Panc1 (cell line): ENCODE measurements around the gene NOL4L. TPM values are rescaled to one million over a fixed set of nuclear protein-coding genes. Genes with fewer than 3 reads are reported as not detected.
"Not testable (repeated sequence)": the region's sequence is repeated elsewhere in the genome, so short reads cannot be mapped to it uniquely, and the experiment has no call there.

Experiments
- ATAC-seq: fragments of 200-7000 bp; cut with Tn5 transposase; 2 replicates; pipeline ENCODE4 v1.9.1; 2020; ENCODE audit warnings: mild to moderate bottlenecking, moderate library complexity
- BruUV-seq: library from RNA; stranded (reverse); fragments of 400-500 nt; replicated peaks from 2 replicates; lab custom pipeline; 2021; lab: Mats Ljungman, UMichigan
- CTCF ChIA-PET: fragments of 300-600 bp; sonication (Branson Sonifier 250); formaldehyde crosslinking; loops from one replicate; lab custom pipeline; 2022; ENCODE audit warnings: antibody characterized with exemption; lab: Charles Lee
- POLR2A ChIA-PET: fragments of 300-600 bp; sonication (Branson Sonifier 250); formaldehyde crosslinking; loops from one replicate; lab custom pipeline; 2022; ENCODE audit warnings: antibody characterized with exemption; lab: Charles Lee
- DNase-seq: peaks from one replicate; pipeline ENCODE4 v3.0.0-alpha.2; 2010; ENCODE audit warnings: low read depth, low spot score
- H3K27ac ChIP-seq: 2 replicates; pipeline ENCODE4 v1.5.1; 2011; ENCODE audit warnings: mild to moderate bottlenecking, low read length, inconsistent platforms
- H3K27me3 ChIP-seq: fragments of 200-500 bp; sonication (Bioruptor generic); 2 replicates; pipeline ENCODE4 v1.6.0; 2014; ENCODE audit warnings: low read length, inconsistent platforms; ENCODE audit not compliant: control insufficient read depth, insufficient read depth
- H3K36me3 ChIP-seq: fragments of 200-500 bp; sonication (Bioruptor generic); 2 replicates; pipeline ENCODE4 v1.5.1; 2014; ENCODE audit warnings: inconsistent platforms, mild to moderate bottlenecking, low read length, moderate library complexity; ENCODE audit not compliant: control insufficient read depth, insufficient read depth
- H3K4me1 ChIP-seq: 2 replicates; pipeline ENCODE4 v1.5.1; 2011; ENCODE audit warnings: inconsistent platforms, mild to moderate bottlenecking, low read length, moderate library complexity; ENCODE audit not compliant: control insufficient read depth, insufficient read depth
- H3K4me3 ChIP-seq, 2 experiments: 2 replicates each; pipeline ENCODE4 v1.5.1; 2011 to 2012; ENCODE audit warnings: low read depth in 2 of 2, low read length in 2 of 2, mild to moderate bottlenecking in 2 of 2, inconsistent platforms in 1 of 2, moderate library complexity in 1 of 2
- H3K9me3 ChIP-seq: fragments of 200-500 bp; sonication (Bioruptor generic); 2 replicates; pipeline ENCODE4 v1.5.1; 2014; ENCODE audit warnings: low read depth, mild to moderate bottlenecking, inconsistent platforms, low read length, moderate library complexity; ENCODE audit not compliant: control insufficient read depth, insufficient read depth
- CTCF ChIP-seq: fragments of 450-650 bp; IDR thresholded peaks from 2 replicates; pipeline ENCODE4 v1.5.1; 2017; ENCODE audit warnings: mild to moderate bottlenecking
- POLR2AphosphoS5 ChIP-seq: IDR thresholded peaks from 2 replicates; pipeline ENCODE4 v1.6.1; 2012; ENCODE audit warnings: mild to moderate bottlenecking, low read depth, low read length, moderate library complexity
- REST ChIP-seq, 2 experiments: IDR thresholded peaks; 2 replicates each; pipeline ENCODE4 v1.6.1; 2011 to 2012; ENCODE audit warnings: low read depth in 2 of 2, control low read depth in 1 of 2, low read length in 1 of 2, mild to moderate bottlenecking in 1 of 2, moderate library complexity in 1 of 2; ENCODE audit not compliant: insufficient read depth in 1 of 2
- SIN3A ChIP-seq: IDR thresholded peaks from 2 replicates; pipeline ENCODE4 v1.6.1; 2012; ENCODE audit warnings: low read depth, mild to moderate bottlenecking, low read length, moderate library complexity, borderline replicate concordance; ENCODE audit not compliant: insufficient read depth
- TCF7L2 ChIP-seq: IDR thresholded peaks from 2 replicates; pipeline ENCODE4 v1.6.1; 2011; ENCODE audit warnings: mild to moderate bottlenecking, low read depth, low read length, inconsistent platforms
- in situ Hi-C: cut with HindIII; loops from 2 replicates; pipeline ENCODE4 v1.10.0; 2016; ENCODE audit warnings: low sequenced_read_pairs, low pct_unique_long_range_greater_than_20kb
- intact Hi-C: fragments of 100-400 bp; cut with micrococcal nuclease; formaldehyde crosslinking; loops from one replicate; pipeline ENCODE4 v1.10.0; 2022; ENCODE audit not compliant: unreplicated experiment
- total RNA-seq: library from RNA; stranded (reverse); gene quantifications from one replicate; pipeline ENCODE4 v1.2.1, GENCODE V29; 2021; ENCODE audit not compliant: unreplicated experiment

Gene NOL4L
- total RNA-seq, 1 experiment from 2014 or later, result 21.6 TPM

GRCh38 chr20:32411955-32412706 is 173.0 kb downstream of the NOL4L start:
- TF ChIP-seq POLR2AphosphoS5, result no peak
- TF ChIP-seq REST (IDR thresholded peaks at IDR 0.05; ENCODE audit: insufficient read depth in 1 of 2, low read depth in 2 of 2, low read length in 1 of 2), result no peak
- TF ChIP-seq CTCF, result no peak
- TF ChIP-seq SIN3A, result no peak
- TF ChIP-seq TCF7L2, result no peak
- Histone ChIP-seq H3K4me3 (no peak overlapping the region), H3K27ac (no peak overlapping the region), H3K4me1 (0 out of 2 replicates have a peak, but pooled peaks cover 7% of the 10 kb centered on the region), H3K27me3 (no peaks in the 10 kb centered on the region), H3K9me3 (no peaks in the 10 kb centered on the region), H3K36me3 (no peaks in the 10 kb centered on the region; the same call in 1 of the 2 replicates)
- ChIA-PET CTCF (no interaction called here), POLR2A (no interaction called here)
- DNase-seq (no peak), ATAC-seq (no peak)
- intact Hi-C loops, result no loop called here
- BruUV-seq, result no TSS peak
- in situ Hi-C loops, result no loop called here

GRCh38 chr20:32407131-32407750 is 177.9 kb downstream of the NOL4L start:
- CTCF ChIA-PET, DNase-seq, intact Hi-C loops: not testable (repeated sequence)

GRCh38 chr20:32406701-32407100 is 178.4 kb downstream of the NOL4L start:
- H3K9me3 ChIP-seq, result no peaks in the 10 kb centered on the region
- intact Hi-C loops (no loop called here), in situ Hi-C loops (no loop called here)
- ChIA-PET CTCF (no interaction called here), POLR2A (no interaction called here)
- H3K4me1 ChIP-seq, result no peaks in the 10 kb centered on the region
- no peaks in the 10 kb centered on the region for H3K27me3 ChIP-seq
- no peak overlapping the region for H3K4me3 ChIP-seq
- DNase-seq (no peak), ATAC-seq (no peak)
- no peak overlapping the region for H3K27ac ChIP-seq
- peaks cover 2% of the 10 kb centered on the region; the same call in 1 of the 2 replicates for H3K36me3 ChIP-seq
- BruUV-seq, result no TSS peak
- no peak for TF ChIP-seq TCF7L2
- TF ChIP-seq POLR2AphosphoS5, result no peak
- no peak for TF ChIP-seq SIN3A
- no peak for TF ChIP-seq CTCF
- no peak for TF ChIP-seq REST (IDR thresholded peaks at IDR 0.05; ENCODE audit: insufficient read depth in 1 of 2, low read depth in 2 of 2, low read length in 1 of 2)

More at GRCh38 chr20:32407131-32407750, 177.9 kb downstream of the NOL4L start:
- BruUV-seq, ATAC-seq, H3K27me3 ChIP-seq, H3K4me1 ChIP-seq, POLR2A ChIA-PET, in situ Hi-C loops, H3K9me3 ChIP-seq, H3K36me3 ChIP-seq, H3K27ac ChIP-seq, H3K4me3 ChIP-seq: not testable (repeated sequence)
